GM18526 (cell line): ENCODE results near the gene DBNL.

Experiments used
- POLR2A ChIP-seq: IDR thresholded peaks from 3 replicates; pipeline ENCODE4 v1.6.1; 2011; ENCODE audit not compliant: insufficient read length; ENCODE audit errors: extremely low read depth

DBNL gene

DNA sequence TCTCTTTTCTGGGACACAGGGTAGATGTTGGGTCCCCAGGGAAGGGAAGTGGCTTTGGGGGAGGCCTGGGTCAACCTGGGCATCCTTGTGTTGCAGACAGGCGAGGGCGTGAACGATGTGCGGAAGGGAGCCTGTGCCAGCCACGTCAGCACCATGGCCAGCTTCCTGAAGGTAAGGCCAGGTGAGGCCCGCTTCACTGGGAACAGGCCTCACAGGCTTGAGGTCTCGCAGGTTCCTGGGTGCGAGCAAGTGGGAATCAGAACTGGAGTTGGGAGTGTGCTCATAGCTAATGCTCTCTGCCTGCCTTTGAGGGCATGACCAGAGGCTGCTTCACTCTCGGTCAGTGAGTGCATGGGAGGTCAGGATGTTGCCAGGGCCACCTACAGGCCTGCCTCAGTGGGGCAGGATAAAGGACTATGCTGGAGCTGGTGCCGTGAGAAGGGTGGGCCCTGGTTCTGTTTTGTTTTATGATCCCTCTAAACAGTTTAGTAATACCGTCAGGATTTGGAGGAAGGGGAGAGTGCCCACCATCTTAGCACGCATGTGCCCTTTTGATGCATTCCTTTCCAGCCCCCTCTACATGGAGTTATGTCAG, 8.4 kb downstream of the DBNL start:
- TF ChIP-seq POLR2A: peak; percentile 24

DNA sequence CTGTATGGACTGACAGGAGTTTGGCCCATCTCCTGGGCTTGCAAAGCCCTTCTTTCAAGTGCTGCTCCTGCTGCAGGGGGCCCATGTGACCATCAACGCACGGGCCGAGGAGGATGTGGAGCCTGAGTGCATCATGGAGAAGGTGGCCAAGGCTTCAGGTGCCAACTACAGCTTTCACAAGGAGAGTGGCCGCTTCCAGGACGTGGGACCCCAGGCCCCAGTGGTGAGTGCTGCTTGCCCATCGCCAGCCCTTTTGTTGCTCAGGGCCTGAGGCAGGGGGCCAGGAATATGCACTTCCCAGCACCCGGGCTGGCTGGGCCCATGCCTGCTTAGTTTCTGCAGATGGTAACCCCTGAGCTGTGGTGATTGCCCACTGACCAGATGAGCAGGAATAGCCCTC, 12.2 kb downstream of the DBNL start:
- TF ChIP-seq POLR2A: no peak

DNA sequence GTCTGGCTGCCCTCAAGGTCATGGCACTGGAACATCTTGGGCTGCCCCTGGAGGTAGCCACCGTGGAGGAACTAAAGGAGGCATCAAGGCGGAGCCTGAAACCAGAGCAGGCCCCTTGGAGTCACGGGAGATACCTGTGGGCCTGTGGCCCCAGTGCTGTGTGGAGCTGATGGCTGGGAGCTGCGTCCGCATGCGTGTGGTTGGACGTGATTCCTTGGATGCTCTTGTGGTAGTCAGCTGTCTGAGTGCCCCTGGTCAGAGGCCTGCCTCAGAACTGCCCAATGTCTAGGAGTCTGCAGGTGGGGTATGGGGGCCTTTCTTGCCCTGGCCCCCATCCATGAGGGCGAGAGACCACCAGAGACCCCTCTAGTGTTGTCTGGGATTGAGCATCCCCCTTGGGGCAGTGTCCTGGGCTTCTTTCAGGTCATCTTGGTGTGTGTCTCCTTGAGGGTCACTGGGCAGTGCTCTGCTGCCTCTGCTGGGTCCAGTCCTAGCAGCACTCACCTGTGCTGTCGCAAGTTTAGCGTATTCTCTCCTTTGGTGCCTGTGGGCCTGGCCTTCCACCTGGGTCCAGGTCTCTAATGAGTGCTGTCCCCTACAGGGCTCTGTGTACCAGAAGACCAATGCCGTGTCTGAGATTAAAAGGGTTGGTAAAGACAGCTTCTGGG, 12.8 kb downstream of the DBNL start:
- no peak for TF ChIP-seq POLR2A

DNA sequence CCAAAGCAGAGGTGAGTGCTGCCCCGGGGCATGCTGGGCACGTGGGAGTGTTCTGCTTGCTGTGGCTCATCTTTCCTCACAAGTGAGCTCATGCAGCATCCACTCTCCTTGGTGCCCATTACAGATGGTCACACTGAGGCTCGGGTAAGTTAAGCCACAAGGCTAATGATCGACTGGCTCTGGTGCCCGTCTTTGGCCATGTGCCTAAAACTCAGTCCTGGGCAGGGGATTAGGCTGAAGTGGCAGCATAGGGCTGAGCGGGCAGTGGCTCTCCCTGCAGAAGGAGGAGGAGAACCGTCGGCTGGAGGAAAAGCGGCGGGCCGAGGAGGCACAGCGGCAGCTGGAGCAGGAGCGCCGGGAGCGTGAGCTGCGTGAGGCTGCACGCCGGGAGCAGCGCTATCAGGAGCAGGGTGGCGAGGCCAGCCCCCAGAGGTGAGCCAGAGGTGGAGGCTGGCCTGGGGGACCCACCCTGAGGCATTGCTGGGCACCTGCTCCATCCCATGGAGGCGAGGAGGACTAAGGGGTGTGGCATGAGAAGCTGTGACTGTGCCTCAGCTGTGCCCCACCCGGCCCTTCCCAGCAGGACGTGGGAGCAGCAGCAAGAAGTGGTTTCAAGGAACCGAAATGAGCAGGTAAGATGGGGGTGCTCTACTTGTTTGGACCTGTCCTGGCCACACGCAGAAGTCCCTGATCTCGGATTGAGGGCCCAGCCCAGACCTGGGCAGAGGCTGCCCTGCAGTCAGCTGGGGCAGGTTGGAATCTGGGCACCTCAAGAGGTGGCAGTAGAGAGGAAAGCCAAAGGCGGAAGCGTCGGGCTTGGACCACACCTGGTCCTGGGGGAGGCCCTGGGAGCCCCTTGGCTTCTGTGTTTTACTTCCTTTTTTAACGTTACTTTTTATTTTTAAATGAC, 13.6 kb downstream of the DBNL start:
- TF ChIP-seq POLR2A: no peak

DNA sequence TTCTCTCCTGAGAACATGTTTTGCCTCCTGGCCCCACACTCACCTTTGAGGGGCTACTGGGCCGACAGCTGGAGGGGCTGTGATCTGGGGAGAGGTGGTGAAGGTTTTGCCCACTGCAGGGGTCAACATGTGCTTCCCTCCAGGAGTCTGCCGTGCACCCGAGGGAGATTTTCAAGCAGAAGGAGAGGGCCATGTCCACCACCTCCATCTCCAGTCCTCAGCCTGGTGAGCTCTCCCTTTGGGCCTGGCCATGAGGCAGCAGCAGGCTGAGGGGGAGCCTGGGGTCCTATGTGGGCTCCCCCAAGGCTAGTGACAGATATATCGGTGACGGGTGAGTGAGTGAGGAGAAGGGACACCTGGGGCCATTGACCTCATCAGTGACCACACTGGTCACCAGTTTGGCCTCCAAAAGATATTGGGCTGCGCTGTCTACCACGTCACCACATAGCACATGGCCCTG, 14.3 kb downstream of the DBNL start:
- no peak for TF ChIP-seq POLR2A

DNA sequence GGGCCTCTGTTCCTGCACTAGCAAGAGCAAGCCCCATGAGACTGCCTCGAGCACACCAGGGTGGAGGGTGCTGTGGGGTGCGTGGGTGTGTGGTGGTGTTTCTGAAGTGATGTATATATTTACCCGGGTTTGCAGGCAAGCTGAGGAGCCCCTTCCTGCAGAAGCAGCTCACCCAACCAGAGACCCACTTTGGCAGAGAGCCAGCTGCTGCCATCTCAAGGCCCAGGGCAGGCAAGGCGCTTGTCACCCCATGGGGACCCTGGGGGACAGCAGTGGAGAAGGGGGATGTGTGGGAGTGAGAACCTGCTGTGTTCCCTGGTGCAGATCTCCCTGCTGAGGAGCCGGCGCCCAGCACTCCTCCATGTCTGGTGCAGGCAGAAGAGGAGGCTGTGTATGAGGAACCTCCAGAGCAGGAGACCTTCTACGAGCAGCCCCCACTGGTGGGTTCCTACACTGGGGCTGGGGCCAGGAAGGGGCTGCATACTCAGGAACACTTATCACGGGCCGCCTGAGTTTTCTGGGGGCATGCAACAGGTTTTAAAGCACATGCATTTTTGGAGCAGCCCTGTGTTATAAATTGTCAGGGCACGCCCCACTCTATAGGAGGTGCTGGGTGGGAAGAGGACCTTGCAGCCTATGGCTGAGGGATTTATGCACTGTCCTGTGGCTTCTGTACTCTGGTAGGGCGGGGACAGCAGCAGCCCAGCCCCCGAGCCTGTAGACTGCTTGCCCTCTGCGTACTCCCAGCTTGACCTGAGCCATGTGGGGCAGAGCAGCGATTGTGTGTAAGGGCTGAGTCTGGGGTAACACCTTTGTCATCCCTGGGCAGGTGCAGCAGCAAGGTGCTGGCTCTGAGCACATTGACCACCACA, 15.0 kb downstream of the DBNL start:
- no peak for TF ChIP-seq POLR2A

DNA sequence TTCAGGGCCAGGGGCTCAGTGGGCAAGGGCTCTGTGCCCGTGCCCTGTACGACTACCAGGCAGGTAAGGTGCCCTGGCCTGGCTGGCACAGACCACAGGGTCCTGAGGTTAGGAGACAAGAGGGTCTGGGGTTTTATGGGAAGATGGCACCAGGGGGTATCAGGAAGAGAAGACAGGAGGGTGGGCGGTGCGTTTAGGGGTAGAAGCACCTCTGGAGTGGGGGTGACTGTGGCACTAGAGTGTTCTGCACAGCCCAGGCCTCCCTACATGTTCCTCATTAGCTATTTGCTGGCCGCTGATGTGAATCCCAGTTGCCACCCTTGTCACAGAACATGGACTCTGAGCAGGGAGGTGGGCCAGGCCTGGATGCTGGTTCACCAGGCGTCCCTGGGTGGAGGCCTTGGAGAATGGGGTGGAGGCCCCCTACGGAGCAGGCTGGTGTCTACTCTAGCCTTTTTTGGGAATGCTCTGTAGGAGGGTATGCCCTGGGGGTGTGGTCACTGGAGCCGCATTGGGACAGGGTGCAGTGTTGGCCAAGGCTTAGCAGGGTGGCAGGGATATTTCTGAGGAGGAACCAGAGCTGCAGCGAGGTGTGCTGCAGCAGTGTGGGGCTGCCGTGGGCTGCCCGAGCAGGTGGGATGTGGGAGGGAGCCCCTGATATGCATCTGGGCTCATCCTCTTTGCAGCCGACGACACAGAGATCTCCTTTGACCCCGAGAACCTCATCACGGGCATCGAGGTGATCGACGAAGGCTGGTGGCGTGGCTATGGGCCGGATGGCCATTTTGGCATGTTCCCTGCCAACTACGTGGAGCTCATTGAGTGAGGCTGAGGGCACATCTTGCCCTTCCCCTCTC, 15.8 kb downstream of the DBNL start:
- no peak for TF ChIP-seq POLR2A

DNA sequence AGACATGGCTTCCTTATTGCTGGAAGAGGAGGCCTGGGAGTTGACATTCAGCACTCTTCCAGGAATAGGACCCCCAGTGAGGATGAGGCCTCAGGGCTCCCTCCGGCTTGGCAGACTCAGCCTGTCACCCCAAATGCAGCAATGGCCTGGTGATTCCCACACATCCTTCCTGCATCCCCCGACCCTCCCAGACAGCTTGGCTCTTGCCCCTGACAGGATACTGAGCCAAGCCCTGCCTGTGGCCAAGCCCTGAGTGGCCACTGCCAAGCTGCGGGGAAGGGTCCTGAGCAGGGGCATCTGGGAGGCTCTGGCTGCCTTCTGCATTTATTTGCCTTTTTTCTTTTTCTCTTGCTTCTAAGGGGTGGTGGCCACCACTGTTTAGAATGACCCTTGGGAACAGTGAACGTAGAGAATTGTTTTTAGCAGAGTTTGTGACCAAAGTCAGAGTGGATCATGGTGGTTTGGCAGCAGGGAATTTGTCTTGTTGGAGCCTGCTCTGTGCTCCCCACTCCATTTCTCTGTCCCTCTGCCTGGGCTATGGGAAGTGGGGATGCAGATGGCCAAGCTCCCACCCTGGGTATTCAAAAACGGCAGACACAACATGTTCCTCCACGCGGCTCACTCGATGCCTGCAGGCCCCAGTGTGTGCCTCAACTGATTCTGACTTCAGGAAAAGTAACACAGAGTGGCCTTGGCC, 16.6 kb downstream of the DBNL start:
- TF ChIP-seq POLR2A: no peak

DNA sequence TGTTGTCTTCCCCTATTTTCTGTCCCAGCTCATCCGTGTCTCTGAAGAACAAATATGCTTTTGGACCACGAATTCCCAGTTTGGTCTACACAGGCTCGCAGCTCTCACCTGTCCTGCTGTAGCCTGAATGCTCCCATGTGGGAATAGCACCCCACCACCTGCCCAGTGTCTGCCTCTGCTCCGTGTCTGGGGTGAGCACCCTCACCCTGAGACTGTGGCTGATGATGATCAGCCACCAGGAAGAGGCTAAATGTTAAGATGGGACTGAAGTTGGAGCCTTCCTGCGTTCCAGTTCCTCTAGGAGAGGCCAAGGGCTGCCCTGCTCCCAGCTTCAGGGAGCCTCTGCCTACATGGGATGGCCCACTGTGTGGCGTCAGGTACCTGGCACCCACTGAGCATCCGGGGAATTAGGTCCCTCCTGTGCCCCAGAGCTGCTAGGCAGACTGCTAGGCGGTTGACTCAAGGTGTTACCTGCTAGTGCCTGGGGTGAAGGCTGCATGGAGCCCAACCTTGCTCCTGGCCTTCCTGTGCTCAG, 17.2 kb downstream of the DBNL start:
- no peak for TF ChIP-seq POLR2A

DNA sequence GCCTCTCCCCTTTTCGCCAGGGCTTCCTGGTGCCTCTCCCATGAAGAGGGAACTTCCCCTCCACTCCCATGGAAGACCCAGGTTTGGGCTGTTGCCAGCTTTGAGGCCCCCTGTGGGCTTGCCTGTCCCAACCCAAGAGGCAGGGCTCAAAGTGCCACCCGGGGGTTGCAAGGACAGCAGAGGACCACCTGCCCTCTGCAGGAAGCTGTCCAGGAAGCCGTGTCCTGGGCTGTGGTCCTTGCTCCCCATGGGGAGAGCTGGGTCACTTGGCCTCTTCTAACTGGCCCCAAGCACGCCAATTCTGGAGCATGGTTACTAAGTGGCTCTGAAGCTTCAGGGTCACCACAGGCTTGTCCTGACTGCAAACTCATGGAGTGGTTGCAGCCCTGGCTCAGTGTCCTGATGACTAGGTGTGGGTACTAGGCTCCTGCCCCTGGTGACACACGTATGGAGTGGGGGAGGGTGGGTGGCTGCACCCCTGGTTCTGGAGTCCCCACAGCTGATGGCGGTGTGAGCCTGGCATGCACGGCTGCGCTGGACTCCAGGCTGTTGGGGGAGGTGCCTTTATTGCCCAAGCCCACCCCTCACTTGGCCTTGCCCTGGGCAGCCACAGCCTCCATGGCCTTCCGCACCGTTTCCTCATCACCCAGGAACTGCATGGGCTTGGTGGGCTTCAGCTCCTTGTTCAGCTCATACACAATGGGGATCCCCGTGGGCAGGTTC, 17.8 kb downstream of the DBNL start:
- TF ChIP-seq POLR2A: no peak

DNA sequence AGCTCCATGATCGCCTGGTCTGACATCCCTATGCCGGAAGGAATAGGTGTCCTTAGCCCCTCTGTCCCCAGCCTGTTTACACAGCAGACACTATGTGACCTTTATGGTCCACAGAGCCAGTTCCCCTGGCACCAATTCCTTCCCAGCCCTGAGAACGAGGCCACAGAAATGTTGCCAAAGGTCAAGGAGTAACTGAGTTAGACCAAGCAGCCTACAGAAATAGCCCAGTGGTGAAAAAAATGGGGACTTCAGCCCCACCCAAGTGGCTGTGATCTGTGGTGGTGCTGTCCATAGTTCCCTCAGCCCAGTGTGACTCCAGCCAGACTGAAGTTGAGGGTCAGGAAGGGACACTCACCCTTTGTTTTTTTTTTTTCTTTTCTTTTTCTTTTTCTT, 18.4 kb downstream of the DBNL start:
- TF ChIP-seq POLR2A: no peak

DNA sequence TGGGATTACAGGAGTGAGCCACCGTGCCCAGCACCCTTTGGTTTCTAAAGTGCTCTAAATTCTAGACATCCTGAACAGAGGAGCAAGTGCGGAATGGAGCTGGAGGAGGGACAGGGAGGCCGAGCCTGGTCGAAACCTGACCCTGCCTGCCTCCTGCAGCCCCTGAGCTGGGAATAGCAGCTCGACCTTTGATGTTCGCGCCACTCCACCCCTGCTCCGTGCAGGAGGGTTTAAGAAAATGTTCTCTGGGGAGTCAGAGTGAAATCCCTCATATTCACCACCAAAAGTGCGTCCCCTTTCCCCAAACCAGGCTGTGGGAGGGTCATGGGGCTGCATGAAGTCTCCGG, 19.0 kb downstream of the DBNL start:
- TF ChIP-seq POLR2A: no peak
